ENCODE results near the gene IL17RE. TPM values are rescaled to one million over a fixed set of nuclear protein-coding genes. Genes with fewer than 3 reads are reported as not detected.
A peak's percentile ranks its signal among the peaks of the same experiment; 100 is the strongest.

IL17RE gene
- total and polyA plus RNA-seq, 2 of the 13 experiments (the other 11 are each of a cell fraction or from before 2014, with no cell fraction given): 14.5 to 24.1 TPM

DNA sequence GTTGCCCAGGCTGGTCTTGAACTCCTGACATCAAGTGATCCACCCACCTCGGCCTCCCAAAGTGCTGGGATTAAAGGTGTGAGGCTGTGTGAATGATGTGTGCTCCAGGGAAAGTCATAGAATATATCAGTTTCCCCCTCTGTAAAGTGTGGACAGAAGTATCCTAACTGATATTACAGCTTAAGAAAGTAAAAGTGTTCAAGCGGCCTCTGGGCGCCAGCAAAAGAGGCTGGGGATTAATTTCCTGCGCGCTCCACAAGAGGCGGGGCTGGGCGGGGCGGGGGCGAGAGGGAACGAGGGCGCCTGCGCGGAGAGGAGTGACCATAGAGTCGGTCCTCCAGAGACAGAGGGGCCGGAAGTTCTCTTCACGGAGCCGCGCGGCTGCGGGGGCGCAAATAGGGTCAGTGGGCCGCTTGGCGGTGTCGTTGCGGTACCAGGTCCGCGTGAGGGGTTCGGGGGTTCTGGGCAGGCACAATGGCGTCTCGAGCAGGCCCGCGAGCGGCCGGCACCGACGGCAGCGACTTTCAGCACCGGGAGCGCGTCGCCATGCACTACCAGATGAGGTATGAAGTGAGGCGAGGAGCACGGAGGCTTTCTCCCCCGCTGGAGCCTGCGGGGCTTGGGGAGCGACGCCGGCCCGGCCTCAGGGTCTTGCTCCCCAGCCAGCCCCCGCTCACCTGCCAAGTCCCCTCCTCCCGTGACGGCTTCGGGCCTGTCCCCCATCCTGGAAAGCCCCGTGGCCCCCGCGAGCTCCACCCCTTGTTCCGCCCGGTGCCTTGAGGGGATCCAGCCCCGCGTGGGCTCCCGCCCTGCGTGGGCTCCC is 12.2 kb upstream of the IL17RE start, which contains the start of gene JAGN1 (continued):
- TF ChIP-seq ZNF513 (CRISPR knock-in tag; conservative IDR thresholded peaks at IDR 0.05): no peak
- TF ChIP-seq ARID2 (CRISPR knock-in tag; IDR thresholded peaks at IDR 0.05; ENCODE audit: borderline replicate concordance): no peak
- peak; percentile 84 for TF ChIP-seq TARDBP (CRISPR knock-in tag; IDR thresholded peaks at IDR 0.05)
- TF ChIP-seq ASH2L (IDR thresholded peaks at IDR 0.05; ENCODE audit: insufficient read length, low read depth, low read length): peak; percentile 94
- no peak for TF ChIP-seq SP1 (IDR thresholded peaks at IDR 0.05)
- peak; percentile 51 for TF ChIP-seq SP1 (CRISPR knock-in tag; IDR thresholded peaks at IDR 0.05)
- TF ChIP-seq PHB2 (IDR thresholded peaks at IDR 0.05; ENCODE audit: partially characterized antibody): no peak
- TF ChIP-seq ZNF775 (CRISPR knock-in tag; IDR thresholded peaks at IDR 0.05; ENCODE audit: borderline replicate concordance): 0 out of 2 replicates have a peak, but pooled peaks have one; percentile 25
- TF ChIP-seq CTCF (CRISPR knock-in tag; IDR thresholded peaks at IDR 0.05): peak; percentile 57
- peak; percentile 83 for TF ChIP-seq TBX2 (CRISPR knock-in tag; IDR thresholded peaks at IDR 0.05; ENCODE audit: borderline replicate concordance)
- no peak for TF ChIP-seq ARNT (IDR thresholded peaks at IDR 0.05)
- TF ChIP-seq RAD51 (IDR thresholded peaks at IDR 0.05; ENCODE audit: borderline replicate concordance): no peak
- peak; percentile 45 for TF ChIP-seq JARID2 (CRISPR knock-in tag; IDR thresholded peaks at IDR 0.05; ENCODE audit: insufficient replicate concordance)
- peak; percentile 47; the same call in 1 of the 2 replicates for TF ChIP-seq RFXAP (CRISPR knock-in tag; IDR thresholded peaks at IDR 0.05; ENCODE audit: borderline replicate concordance)
- peak; percentile 51; the same call in 1 of the 2 replicates for TF ChIP-seq AHR (CRISPR knock-in tag; IDR thresholded peaks at IDR 0.05)
- TF ChIP-seq SIN3B (IDR thresholded peaks at IDR 0.05; ENCODE audit: low read length): no peak
- TF ChIP-seq POGZ (CRISPR knock-in tag; IDR thresholded peaks at IDR 0.05): peak; percentile 69
- 0 out of 2 replicates have a peak, but pooled peaks have one; percentile 30 for TF ChIP-seq MTF1 (CRISPR knock-in tag; IDR thresholded peaks at IDR 0.05)
- peak; percentile 58; the same call in 1 of the 2 replicates for TF ChIP-seq ZNF510 (CRISPR knock-in tag; IDR thresholded peaks at IDR 0.05; ENCODE audit: low read depth)
- no peak for TF ChIP-seq ZNF326 (CRISPR knock-in tag; IDR thresholded peaks at IDR 0.05; ENCODE audit: borderline replicate concordance)
- peak; percentile 75; the same call in 1 of the 2 replicates for TF ChIP-seq ZNF30 (CRISPR knock-in tag; IDR thresholded peaks at IDR 0.05)
- TF ChIP-seq EHMT2 (IDR thresholded peaks at IDR 0.05; ENCODE audit: borderline replicate concordance, low read depth, low read length): no peak
- TF ChIP-seq ELF3 (CRISPR knock-in tag; IDR thresholded peaks at IDR 0.05): no peak
- peak; percentile 67; the same call in 1 of the 2 replicates for TF ChIP-seq NFE2L1 (CRISPR knock-in tag; IDR thresholded peaks at IDR 0.05; ENCODE audit: borderline replicate concordance)
- TF ChIP-seq HMG20B (CRISPR knock-in tag; conservative IDR thresholded peaks at IDR 0.05): no peak
- peak; percentile 84 for TF ChIP-seq MED8 (CRISPR knock-in tag; IDR thresholded peaks at IDR 0.05; ENCODE audit: insufficient replicate concordance)
- TF ChIP-seq ZNF543 (CRISPR knock-in tag; IDR thresholded peaks at IDR 0.05): peak; percentile 54; the same call in 1 of the 2 replicates
- TF ChIP-seq ZFP36L2 (CRISPR knock-in tag; IDR thresholded peaks at IDR 0.05): no peak
- peak; percentile 84 for TF ChIP-seq RBM39 (IDR thresholded peaks at IDR 0.05; ENCODE audit: low read depth, low read length, poor library complexity, severe bottlenecking)

Measured in HepG2 (cell line).